HG02885 (cell line): ENCODE results near the gene OPN4.
"Not testable (repeated sequence)": the region's sequence is repeated elsewhere in the genome, so short reads cannot be mapped to it uniquely, and the experiment has no call there.

ENCODE experiments used
- ATAC-seq: cut with Tn5 transposase; IDR thresholded peaks from one replicate; pipeline ENCODE4 v1.9.1; 2021; ENCODE audit warnings: mild to moderate bottlenecking; ENCODE audit not compliant: unreplicated experiment, poor library complexity

Gene OPN4

GRCh38 chr10:86654411-86655172, at the start of gene OPN4:
OPN4 (plus strand) TSS chr10:86654547; CDS start chr10:86654784, 237 bp downstream.
- ATAC-seq: no peak

GRCh38 chr10:86607674-86608073, 46.7 kb upstream of the OPN4 start:
- ATAC-seq: no peak

GRCh38 chr10:86609920-86610319, 44.4 kb upstream of the OPN4 start:
- no peak for ATAC-seq

- ATAC-seq: no peak
Measured at GRCh38 chr10:86611386-86611785, 43.0 kb upstream of the OPN4 start.

- no peak for ATAC-seq
Measured at GRCh38 chr10:86613096-86613495, 41.3 kb upstream of the OPN4 start.

- no peak for ATAC-seq
Measured at GRCh38 chr10:86613905-86614304, 40.4 kb upstream of the OPN4 start.

- no peak for ATAC-seq
Measured at GRCh38 chr10:86614853-86615252, 39.5 kb upstream of the OPN4 start.

GRCh38 chr10:86617278-86617677, 37.1 kb upstream of the OPN4 start:
- ATAC-seq: not testable (repeated sequence)

GRCh38 chr10:86628311-86628710, 26.0 kb upstream of the OPN4 start:
- ATAC-seq: no peak

- no peak for ATAC-seq
Measured at GRCh38 chr10:86630079-86630478, 24.3 kb upstream of the OPN4 start.

- no peak for ATAC-seq
Measured at GRCh38 chr10:86632009-86632800, 22.1 kb upstream of the OPN4 start.

- ATAC-seq: no peak
Measured at GRCh38 chr10:86632951-86633350, 21.4 kb upstream of the OPN4 start.

- ATAC-seq: no peak
Measured at GRCh38 chr10:86635402-86635801, 18.9 kb upstream of the OPN4 start.

GRCh38 chr10:86636311-86636710, 18.0 kb upstream of the OPN4 start:
- ATAC-seq: no peak

GRCh38 chr10:86642021-86642420, 12.3 kb upstream of the OPN4 start:
- ATAC-seq: no peak

- peak; percentile 25 for ATAC-seq
Measured at GRCh38 chr10:86642499-86642898, 11.8 kb upstream of the OPN4 start.

GRCh38 chr10:86644152-86644793, 10.1 kb upstream of the OPN4 start:
- ATAC-seq: no peak

- no peak for ATAC-seq
Measured at GRCh38 chr10:86644794-86645445, 9.4 kb upstream of the OPN4 start.

GRCh38 chr10:86645621-86646165, 8.7 kb upstream of the OPN4 start:
- ATAC-seq: not testable (repeated sequence)

- no peak for ATAC-seq
Measured at GRCh38 chr10:86646532-86646931, 7.8 kb upstream of the OPN4 start.
